ACC112 (cell line): ENCODE results near the gene GAGE12H.
"Not testable (repeated sequence)": the region's sequence is repeated elsewhere in the genome, so short reads cannot be mapped to it uniquely, and the experiment has no call there.

Source experiments
- H2AFZ ChIP-seq: fragments of 200-600 bp; sonication (generic); one replicate; pipeline ENCODE4 v1.6.0; 2017; ENCODE audit warnings: antibody characterized with exemption, low read length; ENCODE audit not compliant: unreplicated experiment
- H3K27ac ChIP-seq: fragments of 200-600 bp; sonication (generic); 2 replicates; pipeline ENCODE4 v1.5.1; 2014; ENCODE audit warnings: low read depth, mild to moderate bottlenecking, antibody characterized with exemption, low read length, moderate library complexity
- H3K27me3 ChIP-seq: fragments of 200-600 bp; sonication (generic); 2 replicates; pipeline ENCODE4 v1.6.1; 2014; ENCODE audit warnings: mild to moderate bottlenecking, antibody characterized with exemption, low read length, moderate library complexity, mixed read lengths; ENCODE audit not compliant: insufficient read depth
- H3K36me3 ChIP-seq: fragments of 200-600 bp; sonication (generic); 2 replicates; pipeline ENCODE4 v1.6.1; 2016; ENCODE audit warnings: mild to moderate bottlenecking, antibody characterized with exemption, low read length, moderate library complexity, mixed read lengths; ENCODE audit not compliant: insufficient read depth
- H3K4me1 ChIP-seq: fragments of 200-600 bp; sonication (generic); one replicate; pipeline ENCODE4 v1.6.1; 2016; ENCODE audit warnings: low read length, mixed read lengths; ENCODE audit not compliant: insufficient read depth, unreplicated experiment, control insufficient read depth
- H3K4me3 ChIP-seq: fragments of 200-600 bp; sonication (generic); 2 replicates; pipeline ENCODE4 v1.5.1; 2014; ENCODE audit warnings: mild to moderate bottlenecking, low read depth, low read length
- H3K79me2 ChIP-seq: fragments of 200-600 bp; sonication (generic); one replicate; pipeline ENCODE4 v1.6.0; 2016; ENCODE audit warnings: low read length; ENCODE audit not compliant: control insufficient read depth, unreplicated experiment, insufficient read depth

GAGE12H gene, protein sequence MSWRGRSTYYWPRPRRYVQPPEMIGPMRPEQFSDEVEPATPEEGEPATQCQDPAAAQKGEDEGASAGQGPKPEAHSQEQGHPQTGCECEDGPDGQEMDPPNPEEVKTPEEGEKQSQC

DNA sequence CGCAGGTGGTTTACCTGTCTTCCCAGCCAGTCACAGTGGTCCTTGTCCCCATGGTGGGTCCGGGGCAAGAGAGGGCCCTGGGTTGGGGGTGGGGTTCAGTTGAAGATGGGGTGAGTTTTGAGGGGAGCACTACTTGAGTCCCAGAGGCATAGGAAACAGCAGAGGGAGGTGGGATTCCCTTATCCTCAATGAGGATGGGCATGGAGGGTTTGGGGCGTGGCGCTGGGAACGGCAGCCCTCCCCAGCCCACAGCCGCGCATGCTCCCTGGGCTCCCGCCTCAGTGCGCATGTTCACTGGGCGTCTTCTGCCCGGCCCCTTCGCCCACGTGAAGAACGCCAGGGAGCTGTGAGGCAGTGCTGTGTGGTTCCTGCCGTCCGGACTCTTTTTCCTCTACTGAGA lies at the start of gene GAGE12H:
Gene GAGE12H, plus strand, starts transcription at position 301 of the 400 bp plus-strand sequence. CDS start 1,155 bp downstream, outside the sequence.
- not testable (repeated sequence) for H3K79me2 ChIP-seq, H3K4me1 ChIP-seq, H3K27me3 ChIP-seq, H3K36me3 ChIP-seq, H3K27ac ChIP-seq, H2AFZ ChIP-seq, H3K4me3 ChIP-seq

DNA sequence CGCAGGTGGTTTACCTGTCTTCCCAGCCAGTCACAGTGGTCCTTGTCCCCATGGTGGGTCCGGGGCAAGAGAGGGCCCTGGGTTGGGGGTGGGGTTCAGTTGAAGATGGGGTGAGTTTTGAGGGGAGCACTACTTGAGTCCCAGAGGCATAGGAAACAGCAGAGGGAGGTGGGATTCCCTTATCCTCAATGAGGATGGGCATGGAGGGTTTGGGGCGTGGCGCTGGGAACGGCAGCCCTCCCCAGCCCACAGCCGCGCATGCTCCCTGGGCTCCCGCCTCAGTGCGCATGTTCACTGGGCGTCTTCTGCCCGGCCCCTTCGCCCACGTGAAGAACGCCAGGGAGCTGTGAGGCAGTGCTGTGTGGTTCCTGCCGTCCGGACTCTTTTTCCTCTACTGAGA lies 47.9 kb upstream of the GAGE12H start, which contains the start of gene GAGE12C:
Gene GAGE12C, plus strand, starts transcription at position 301 of the 400 bp plus-strand sequence. CDS start 1,155 bp downstream, outside the sequence.
- H3K79me2 ChIP-seq, H3K4me1 ChIP-seq: not testable (repeated sequence)

DNA sequence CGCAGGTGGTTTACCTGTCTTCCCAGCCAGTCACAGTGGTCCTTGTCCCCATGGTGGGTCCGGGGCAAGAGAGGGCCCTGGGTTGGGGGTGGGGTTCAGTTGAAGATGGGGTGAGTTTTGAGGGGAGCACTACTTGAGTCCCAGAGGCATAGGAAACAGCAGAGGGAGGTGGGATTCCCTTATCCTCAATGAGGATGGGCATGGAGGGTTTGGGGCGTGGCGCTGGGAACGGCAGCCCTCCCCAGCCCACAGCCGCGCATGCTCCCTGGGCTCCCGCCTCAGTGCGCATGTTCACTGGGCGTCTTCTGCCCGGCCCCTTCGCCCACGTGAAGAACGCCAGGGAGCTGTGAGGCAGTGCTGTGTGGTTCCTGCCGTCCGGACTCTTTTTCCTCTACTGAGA lies 38.3 kb upstream of the GAGE12H start, which contains the start of gene GAGE12D:
Gene GAGE12D, plus strand, starts transcription at position 301 of the 400 bp plus-strand sequence. CDS start 1,155 bp downstream, outside the sequence.
- H3K4me1 ChIP-seq, H3K4me3 ChIP-seq, H3K27me3 ChIP-seq, H3K36me3 ChIP-seq, H2AFZ ChIP-seq, H3K27ac ChIP-seq, H3K79me2 ChIP-seq: not testable (repeated sequence)

More for the DNA sequence above, 47.9 kb upstream of the GAGE12H start, which contains the start of gene GAGE12C:
- H3K27me3 ChIP-seq, H3K27ac ChIP-seq, H3K36me3 ChIP-seq, H3K4me3 ChIP-seq, H2AFZ ChIP-seq: not testable (repeated sequence)

DNA sequence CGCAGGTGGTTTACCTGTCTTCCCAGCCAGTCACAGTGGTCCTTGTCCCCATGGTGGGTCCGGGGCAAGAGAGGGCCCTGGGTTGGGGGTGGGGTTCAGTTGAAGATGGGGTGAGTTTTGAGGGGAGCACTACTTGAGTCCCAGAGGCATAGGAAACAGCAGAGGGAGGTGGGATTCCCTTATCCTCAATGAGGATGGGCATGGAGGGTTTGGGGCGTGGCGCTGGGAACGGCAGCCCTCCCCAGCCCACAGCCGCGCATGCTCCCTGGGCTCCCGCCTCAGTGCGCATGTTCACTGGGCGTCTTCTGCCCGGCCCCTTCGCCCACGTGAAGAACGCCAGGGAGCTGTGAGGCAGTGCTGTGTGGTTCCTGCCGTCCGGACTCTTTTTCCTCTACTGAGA lies 28.8 kb upstream of the GAGE12H start, which contains the start of gene GAGE12E:
Gene GAGE12E, plus strand, starts transcription at position 301 of the 400 bp plus-strand sequence. CDS start 1,155 bp downstream, outside the sequence.
- H3K27ac ChIP-seq, H2AFZ ChIP-seq: not testable (repeated sequence)

DNA sequence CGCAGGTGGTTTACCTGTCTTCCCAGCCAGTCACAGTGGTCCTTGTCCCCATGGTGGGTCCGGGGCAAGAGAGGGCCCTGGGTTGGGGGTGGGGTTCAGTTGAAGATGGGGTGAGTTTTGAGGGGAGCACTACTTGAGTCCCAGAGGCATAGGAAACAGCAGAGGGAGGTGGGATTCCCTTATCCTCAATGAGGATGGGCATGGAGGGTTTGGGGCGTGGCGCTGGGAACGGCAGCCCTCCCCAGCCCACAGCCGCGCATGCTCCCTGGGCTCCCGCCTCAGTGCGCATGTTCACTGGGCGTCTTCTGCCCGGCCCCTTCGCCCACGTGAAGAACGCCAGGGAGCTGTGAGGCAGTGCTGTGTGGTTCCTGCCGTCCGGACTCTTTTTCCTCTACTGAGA lies 19.2 kb upstream of the GAGE12H start, which contains the start of gene GAGE12F:
Gene GAGE12F, plus strand, starts transcription at position 301 of the 400 bp plus-strand sequence. CDS start 1,155 bp downstream, outside the sequence.
- H2AFZ ChIP-seq, H3K4me1 ChIP-seq, H3K27ac ChIP-seq, H3K36me3 ChIP-seq, H3K79me2 ChIP-seq, H3K27me3 ChIP-seq, H3K4me3 ChIP-seq: not testable (repeated sequence)

More for the DNA sequence above, 28.8 kb upstream of the GAGE12H start, which contains the start of gene GAGE12E:
- not testable (repeated sequence) for H3K4me3 ChIP-seq, H3K4me1 ChIP-seq, H3K27me3 ChIP-seq, H3K79me2 ChIP-seq, H3K36me3 ChIP-seq

DNA sequence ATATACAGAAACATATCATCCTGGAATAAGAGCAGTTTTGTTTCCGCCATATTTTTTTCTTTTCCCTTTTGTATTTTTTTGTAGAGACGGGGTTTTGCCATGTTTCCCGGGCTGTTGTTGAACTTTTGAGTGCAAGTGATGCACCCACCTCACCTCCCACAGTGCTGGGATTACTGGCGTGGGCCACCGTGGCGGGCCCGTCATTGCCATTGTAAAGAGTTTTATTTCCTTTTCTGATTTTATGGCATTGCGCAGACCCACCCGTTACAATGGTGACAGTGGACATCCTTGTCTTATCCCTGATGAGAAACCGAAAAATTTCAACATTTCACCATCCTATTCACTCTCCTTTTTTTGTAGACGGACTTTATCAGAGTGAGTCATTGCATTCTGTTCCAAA lies 11.0 kb upstream of the GAGE12H start:
- H2AFZ ChIP-seq, H3K4me1 ChIP-seq, H3K27ac ChIP-seq, H3K79me2 ChIP-seq, H3K27me3 ChIP-seq, H3K4me3 ChIP-seq, H3K36me3 ChIP-seq: not testable (repeated sequence)

DNA sequence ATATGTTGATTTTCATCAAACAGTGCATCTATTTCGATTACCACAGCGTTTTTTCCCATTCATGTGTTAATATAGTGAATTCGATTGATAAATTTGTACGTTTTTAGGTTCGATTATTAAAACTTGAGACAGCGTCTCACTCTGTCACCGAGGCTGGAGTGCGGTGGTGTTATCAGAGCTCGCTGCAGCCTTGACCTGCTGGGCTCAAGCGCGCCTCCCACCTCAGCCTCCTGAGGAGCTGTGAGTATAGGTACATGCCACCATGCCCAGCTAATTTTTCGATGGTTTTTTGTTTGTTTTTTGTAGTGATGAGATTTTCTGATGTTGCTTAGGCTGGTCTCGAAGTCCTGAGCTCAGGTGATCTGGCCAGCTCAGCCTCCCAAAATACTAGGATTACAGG lies 10.6 kb upstream of the GAGE12H start:
- H2AFZ ChIP-seq, H3K27ac ChIP-seq, H3K4me3 ChIP-seq, H3K27me3 ChIP-seq, H3K36me3 ChIP-seq, H3K4me1 ChIP-seq, H3K79me2 ChIP-seq: not testable (repeated sequence)

DNA sequence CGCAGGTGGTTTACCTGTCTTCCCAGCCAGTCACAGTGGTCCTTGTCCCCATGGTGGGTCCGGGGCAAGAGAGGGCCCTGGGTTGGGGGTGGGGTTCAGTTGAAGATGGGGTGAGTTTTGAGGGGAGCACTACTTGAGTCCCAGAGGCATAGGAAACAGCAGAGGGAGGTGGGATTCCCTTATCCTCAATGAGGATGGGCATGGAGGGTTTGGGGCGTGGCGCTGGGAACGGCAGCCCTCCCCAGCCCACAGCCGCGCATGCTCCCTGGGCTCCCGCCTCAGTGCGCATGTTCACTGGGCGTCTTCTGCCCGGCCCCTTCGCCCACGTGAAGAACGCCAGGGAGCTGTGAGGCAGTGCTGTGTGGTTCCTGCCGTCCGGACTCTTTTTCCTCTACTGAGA lies 9.6 kb upstream of the GAGE12H start, which contains the start of gene GAGE12G:
Gene GAGE12G, plus strand, starts transcription at position 301 of the 400 bp plus-strand sequence. CDS start 1,155 bp downstream, outside the sequence.
- H3K79me2 ChIP-seq, H3K36me3 ChIP-seq, H3K27me3 ChIP-seq, H3K4me3 ChIP-seq, H3K4me1 ChIP-seq, H2AFZ ChIP-seq, H3K27ac ChIP-seq: not testable (repeated sequence)

DNA sequence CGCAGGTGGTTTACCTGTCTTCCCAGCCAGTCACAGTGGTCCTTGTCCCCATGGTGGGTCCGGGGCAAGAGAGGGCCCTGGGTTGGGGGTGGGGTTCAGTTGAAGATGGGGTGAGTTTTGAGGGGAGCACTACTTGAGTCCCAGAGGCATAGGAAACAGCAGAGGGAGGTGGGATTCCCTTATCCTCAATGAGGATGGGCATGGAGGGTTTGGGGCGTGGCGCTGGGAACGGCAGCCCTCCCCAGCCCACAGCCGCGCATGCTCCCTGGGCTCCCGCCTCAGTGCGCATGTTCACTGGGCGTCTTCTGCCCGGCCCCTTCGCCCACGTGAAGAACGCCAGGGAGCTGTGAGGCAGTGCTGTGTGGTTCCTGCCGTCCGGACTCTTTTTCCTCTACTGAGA lies 9.4 kb downstream of the GAGE12H start, which contains the start of gene GAGE2A:
Gene GAGE2A, plus strand, starts transcription at position 301 of the 400 bp plus-strand sequence. CDS start 1,155 bp downstream, outside the sequence.
- not testable (repeated sequence) for H3K27me3 ChIP-seq, H3K4me3 ChIP-seq, H3K79me2 ChIP-seq, H2AFZ ChIP-seq, H3K36me3 ChIP-seq, H3K27ac ChIP-seq, H3K4me1 ChIP-seq

DNA sequence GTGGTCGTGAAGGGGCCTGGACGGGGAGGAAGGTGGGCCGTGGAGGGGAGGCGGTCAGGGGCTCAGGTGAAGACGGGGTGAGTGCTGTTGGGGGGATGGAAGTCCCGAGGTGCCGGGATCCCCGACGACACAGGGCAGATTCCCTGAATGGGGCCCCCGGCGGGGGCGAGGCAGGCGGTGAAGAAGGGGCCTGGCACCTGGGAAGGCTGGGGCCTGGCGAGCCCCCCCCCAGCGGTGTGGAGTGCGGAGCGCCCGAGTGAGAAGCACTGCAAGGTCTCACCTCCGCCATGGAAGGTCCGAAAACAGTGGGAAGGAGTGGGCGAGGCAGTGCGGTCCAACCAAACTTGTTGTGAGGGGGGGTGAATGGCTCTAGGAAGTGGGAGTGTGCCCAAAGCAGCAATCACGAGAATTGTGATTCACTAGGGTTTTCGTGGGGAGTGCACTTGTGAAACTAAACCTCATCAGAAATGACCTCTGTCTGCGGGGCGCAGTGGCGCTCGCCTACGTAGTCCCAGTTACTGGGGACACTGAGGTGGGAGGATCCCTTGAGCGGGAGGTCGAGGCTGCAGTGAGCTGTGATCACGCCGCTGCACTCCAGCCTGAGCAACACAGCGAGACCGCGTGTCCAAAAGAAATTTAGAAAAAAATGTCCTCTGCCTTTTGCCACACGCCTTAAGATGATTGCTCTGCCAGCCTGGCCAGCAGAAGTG lies 10.2 kb downstream of the GAGE12H start:
- not testable (repeated sequence) for H3K79me2 ChIP-seq, H3K4me3 ChIP-seq, H3K36me3 ChIP-seq, H3K27ac ChIP-seq, H3K27me3 ChIP-seq, H3K4me1 ChIP-seq, H2AFZ ChIP-seq

DNA sequence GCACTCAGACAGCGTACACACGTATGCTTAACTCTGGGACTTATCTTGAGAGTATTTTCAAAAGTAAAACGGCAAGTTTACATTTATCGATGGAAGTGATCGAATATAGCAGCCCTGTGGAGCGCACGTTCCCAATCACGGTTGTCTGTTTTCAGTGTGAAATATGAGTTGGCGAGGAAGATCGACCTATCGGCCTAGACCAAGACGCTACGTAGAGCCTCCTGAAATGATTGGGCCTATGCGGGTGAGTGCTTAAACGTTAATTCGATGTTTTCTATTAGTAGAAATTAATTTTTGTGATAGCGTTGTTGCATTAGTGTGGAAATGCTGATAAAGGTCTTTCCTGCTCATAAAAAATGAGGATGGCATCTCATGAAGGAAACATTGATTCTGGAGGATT lies 10.7 kb downstream of the GAGE12H start:
- H2AFZ ChIP-seq, H3K27ac ChIP-seq, H3K79me2 ChIP-seq, H3K4me1 ChIP-seq, H3K36me3 ChIP-seq, H3K27me3 ChIP-seq, H3K4me3 ChIP-seq: not testable (repeated sequence)
